UCSD-AML1 (cell line): ENCODE results near the gene MFSD2A.
"Not testable (repeated sequence)": the region's sequence is repeated elsewhere in the genome, so short reads cannot be mapped to it uniquely, and the experiment has no call there.

Source experiments
- DNase-seq: peaks from one replicate; lab custom pipeline; 2025; ENCODE audit not compliant: unreplicated experiment; lab: John Stamatoyannopoulos, UW

Gene MFSD2A

DNA sequence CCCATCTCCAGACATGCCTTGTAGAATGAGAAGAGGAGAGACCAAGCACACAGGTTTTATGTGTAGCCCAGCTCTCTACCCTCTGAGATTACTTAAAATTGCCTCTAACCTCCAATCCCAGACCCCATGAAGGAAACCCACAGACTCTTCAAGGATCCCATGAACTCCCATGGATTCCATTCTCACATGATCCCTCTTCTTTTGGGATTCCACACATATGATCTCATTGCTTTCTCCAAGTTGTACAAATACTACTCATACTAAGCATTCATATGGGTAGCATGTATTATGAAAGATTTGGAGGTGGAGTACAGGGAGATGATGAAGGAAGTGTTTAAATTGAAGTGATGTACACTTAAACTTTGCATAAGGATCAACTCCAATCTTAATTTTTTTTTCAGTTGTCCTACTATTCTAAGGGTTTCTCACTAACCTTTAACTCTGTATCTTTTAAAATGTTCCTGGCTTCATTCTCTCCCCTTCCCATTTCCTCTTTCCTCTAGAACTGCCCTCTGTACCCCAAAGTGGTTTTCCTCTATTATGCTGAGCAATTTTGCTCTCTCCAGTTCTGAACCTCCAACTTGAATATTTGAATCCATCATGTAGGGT lies 41.6 kb downstream of the MFSD2A start:
- DNase-seq: no peak

GRCh38 chr1:40001456-40001855 lies 46.5 kb downstream of the MFSD2A start:
- no peak for DNase-seq

GRCh38 chr1:40003156-40004093 lies 48.5 kb downstream of the MFSD2A start:
- no peak for DNase-seq

- DNase-seq: no peak
Observed at GRCh38 chr1:40004857-40005256, 49.9 kb downstream of the MFSD2A start.

DNA sequence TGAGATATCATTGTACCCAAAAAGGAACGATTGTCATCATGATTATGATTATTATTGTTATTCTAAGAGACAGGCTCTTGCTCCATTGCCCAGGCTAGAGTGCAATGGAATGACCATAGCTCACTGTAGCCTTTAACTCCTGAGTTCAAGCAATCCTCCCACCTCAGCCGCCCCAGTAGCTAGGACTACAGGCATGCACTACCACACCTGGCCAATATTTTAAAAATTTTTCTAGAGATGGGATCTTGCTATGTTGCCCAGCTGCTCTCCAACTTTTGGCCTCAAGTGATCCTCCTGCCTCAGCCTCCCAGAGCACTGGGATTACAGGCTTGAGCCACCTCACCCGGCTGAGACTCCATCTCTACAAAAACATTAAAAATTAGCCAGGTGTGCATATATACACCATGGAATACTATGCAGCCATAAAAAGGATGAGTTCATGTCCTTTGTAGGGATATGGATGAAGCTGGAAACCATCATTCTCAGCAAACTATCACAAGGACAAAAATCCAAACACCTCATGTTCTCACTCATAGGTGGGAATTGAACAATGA lies 52.6 kb downstream of the MFSD2A start:
- not testable (repeated sequence) for DNase-seq

- DNase-seq: no peak
Observed at GRCh38 chr1:40011198-40011597, 56.3 kb downstream of the MFSD2A start.

DNA sequence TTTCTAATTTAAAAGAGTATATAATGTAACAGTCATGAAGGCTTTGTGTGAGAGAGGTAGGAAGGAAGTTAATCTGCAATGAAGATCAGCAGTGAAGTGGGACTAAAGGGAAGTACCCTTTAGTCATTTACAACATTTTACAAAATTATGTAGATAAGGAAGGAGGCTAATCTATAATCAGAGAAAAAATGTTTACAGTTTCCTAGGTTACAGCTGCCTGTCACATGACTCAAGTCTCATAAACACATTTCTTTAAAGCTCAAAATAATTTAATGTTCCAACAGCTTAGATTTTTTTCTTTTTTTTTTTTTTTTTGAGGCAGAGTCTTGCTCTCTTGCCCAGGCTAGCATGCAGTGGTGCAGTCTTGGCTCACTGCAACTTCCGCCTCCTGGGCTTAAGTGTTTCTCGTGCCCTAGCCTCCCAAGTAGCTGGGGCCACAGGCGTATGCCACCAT lies 59.3 kb downstream of the MFSD2A start:
- no peak for DNase-seq

DNA sequence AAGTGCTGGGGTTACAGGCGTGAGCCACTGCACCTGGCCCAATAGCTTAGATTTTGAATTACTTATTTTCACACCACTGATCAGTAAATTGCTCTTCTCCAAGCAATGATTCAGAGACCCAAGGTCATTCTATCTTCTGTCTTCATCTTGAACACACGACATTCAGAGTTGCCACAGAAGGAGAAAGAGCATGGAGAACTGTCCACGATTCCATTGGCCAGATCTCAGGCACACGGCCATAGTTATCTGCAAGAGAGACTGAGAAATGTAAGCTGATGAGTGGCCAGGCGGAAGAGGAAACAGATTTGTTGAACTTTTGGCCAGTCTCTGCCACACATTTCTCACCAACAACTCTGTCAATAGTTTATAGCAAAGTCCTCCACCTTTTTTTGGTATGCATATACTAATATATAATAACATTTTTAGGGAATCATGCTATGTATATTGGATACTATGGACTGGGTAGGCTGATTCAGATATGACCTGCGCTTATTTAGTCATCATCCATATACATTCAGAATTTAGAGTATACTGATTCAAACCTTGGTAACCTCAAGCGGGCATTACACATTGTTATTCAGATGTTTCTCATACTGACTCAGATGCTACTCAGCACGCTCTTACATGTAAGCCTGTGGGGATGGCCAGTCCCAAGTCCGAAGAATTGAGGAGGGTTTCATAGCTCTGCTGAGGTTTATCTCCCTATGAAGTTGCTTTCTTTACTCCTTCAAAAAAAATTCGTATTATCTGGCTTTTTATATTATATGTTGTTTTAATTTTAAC lies 60.1 kb downstream of the MFSD2A start:
- DNase-seq: no peak

DNA sequence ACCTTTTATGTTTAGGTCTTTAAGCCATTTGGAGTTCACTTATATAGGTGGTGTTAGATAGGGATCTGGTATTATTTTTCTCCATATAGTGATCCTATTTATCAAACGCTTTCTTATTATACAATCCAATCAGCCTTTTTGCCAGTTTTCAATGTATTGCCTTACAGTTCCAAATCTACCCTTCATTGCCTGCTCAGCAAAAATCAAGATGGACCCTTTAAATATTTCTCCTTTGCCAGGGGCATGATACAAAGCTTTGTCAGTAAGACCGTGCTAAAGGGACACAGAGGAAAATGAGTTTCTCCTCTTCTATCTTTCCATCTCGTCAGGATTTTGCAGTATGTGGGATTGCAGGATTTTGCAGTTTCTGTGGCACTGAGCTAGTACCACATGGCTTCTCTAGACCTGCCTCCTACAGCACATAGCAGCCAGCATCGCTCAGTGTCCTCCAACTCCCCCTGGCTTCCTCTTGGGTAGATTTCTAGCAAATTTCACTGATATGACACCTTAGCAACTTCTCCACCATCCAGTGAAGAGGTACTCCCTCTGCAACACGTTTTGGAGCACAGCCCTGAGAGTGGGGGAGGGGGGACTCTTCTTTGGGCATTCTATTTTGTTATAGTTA lies 63.1 kb downstream of the MFSD2A start:
- DNase-seq: no peak
